Activated naive CD8-positive, alpha-beta T cell treated with anti-CD3 and anti-CD28 coated beads for 36 hours (primary cell): ENCODE measurements around the gene RNF26. TPM values are rescaled to one million over a fixed set of nuclear protein-coding genes. Genes with fewer than 3 reads are reported as not detected.

Experiments used
- DNase-seq: peaks from one replicate; pipeline ENCODE4 v3.0.0; 2021
- H3K27ac Mint-ChIP-seq: one replicate; pipeline ENCODE4 v1.8.0; 2022; ENCODE audit warnings: mild to moderate bottlenecking, moderate library complexity, mixed read lengths
- H3K27me3 Mint-ChIP-seq: one replicate; pipeline ENCODE4 v1.8.0; 2022; ENCODE audit warnings: mild to moderate bottlenecking, mixed read lengths
- H3K36me3 Mint-ChIP-seq: one replicate; pipeline ENCODE4 v1.8.0; 2021; ENCODE audit warnings: mild to moderate bottlenecking, mixed read lengths
- H3K4me1 Mint-ChIP-seq: one replicate; pipeline ENCODE4 v1.8.0; 2021; ENCODE audit warnings: mixed read lengths
- H3K4me3 Mint-ChIP-seq: one replicate; pipeline ENCODE4 v1.8.0; 2022; ENCODE audit warnings: mild to moderate bottlenecking, moderate library complexity, mixed read lengths
- H3K9me3 Mint-ChIP-seq: one replicate; pipeline ENCODE4 v1.8.0; 2022; ENCODE audit warnings: mixed read lengths
- total RNA-seq, 2 experiments: library from RNA; stranded (reverse); gene quantifications; one replicate each; pipeline ENCODE4 v1.2.3, GENCODE V29; 2021

RNF26 gene
- total RNA-seq, 2 experiments from 2014 or later = 31.8 to 33.0 TPM

DNA sequence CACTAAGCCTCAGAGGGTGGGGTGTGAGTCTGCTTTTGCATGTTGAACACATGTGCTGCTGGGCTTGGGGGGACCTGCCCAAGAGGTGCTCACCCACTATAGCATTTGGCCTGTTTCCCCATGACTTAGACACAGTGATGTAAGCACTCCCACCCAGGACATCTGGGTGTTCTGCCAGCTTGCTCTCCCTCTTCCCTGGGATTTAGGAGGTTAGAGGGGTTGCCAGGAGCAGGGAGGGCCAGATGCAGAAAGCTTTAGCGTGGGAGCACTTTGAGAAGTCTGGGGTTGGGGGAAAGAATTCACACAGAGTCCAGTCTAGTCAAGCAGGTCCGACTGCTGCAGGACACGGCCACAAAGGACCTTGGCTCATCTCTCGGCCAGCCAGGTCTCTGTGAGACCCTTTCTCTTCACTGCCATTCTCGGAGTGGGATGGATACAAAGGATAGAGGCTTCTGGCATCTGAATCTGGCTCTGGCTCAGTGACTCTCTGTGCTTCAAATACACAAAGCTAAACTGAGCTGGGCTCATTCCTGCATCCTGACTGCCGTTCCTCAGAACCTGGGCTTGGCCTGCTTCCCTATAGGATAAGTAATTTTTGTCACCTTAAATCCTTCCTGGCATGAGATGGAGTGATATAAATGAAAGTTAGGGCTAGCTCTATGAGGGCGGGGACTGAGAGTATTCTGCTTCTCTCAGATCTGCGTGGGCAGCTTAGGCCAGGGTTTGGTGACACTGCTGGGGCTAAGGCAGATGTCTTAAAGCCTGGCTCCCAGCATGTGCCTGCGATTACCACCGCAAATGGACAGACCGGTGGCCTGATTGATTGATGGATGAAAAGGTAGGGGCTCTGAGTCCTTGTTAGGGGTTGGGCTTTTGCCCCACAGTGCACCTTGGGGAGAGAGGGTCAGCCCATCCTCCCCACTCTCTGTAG is 32.6 kb downstream of the RNF26 start:
- no peak for DNase-seq
- no peak overlapping the region for H3K4me3 Mint-ChIP-seq
- H3K4me1 Mint-ChIP-seq = peaks cover 5% of the 10 kb centered on the region
- H3K36me3 Mint-ChIP-seq = no peaks in the 10 kb centered on the region
- H3K27me3 Mint-ChIP-seq = peaks cover 70% of the 10 kb centered on the region
- H3K27ac Mint-ChIP-seq = no peak overlapping the region
- H3K9me3 Mint-ChIP-seq = no peaks in the 10 kb centered on the region

DNA sequence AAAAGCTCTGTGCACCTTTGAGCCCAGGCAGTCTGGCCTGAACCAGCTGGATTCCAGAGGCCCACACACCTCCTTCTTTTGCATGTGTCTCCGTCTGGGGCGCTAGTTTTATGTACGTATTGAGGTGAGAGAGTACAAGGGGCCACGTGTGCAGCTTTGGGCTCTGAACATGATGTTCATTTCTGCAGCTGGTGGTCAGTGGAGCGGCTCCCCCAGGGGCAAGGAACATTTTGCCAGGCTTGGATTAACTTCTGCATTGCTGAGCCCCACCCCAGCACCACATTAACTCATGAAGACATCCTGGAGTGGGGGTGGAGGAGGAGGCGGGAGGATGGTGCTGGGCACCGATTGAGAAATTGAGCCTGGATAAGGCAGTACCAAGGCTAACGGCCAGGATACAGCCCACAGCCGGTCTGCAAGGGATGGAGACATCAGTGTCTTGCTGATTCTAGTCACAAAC is 33.4 kb downstream of the RNF26 start:
- no peak for DNase-seq
- Mint-ChIP-seq H3K4me1 (peaks cover 5% of the 10 kb centered on the region), H3K4me3 (no peak overlapping the region), H3K9me3 (no peaks in the 10 kb centered on the region), H3K36me3 (no peaks in the 10 kb centered on the region), H3K27ac (no peak overlapping the region), H3K27me3 (peaks cover 63% of the 10 kb centered on the region)

DNA sequence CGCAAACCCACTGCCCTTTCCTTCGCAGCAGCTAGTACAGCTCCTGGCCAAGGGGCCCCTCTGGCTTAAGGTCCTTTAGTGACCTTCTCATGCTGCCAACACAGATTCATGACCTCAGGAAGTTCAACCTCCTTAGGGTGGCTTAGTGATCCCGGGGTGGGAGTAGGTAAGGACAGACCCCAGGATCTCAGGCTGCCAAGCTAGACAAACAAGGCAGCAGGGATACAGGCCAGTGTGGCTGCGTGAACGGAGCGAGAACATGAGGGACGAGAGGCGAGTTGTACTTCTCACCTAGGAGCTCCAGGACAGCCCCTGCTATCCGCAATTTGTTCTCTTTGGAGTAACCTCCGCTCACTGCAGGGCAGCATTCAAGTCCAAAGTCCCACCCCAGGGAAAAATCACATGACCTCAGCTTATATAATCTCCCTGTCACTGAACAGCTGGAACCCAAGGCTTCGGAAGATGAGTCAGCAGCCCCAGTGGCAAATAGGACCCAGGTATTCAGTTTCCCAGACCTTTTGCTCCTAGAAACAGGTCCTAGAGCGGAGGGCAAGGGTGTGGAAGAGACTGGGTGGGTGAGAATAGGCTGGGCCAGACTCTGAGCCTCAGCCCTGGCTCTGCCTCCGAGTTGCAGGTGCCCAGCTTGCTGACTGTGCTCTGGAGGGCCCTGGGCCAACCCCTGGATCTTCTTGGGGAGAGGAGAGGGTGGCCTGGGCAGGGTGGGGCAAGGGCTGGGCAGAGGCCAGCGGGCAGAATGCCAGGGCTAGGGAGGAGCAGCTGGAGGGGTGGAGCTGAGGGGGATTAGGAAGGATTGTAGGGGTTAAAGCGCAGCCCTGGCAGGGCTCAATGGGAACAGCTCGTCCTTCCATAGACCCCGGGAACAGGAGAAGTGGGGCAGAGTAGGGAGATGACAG is 34.1 kb downstream of the RNF26 start:
- Mint-ChIP-seq H3K27me3 (peaks cover 56% of the 10 kb centered on the region), H3K36me3 (no peaks in the 10 kb centered on the region), H3K4me1 (peaks cover 5% of the 10 kb centered on the region), H3K4me3 (no peak overlapping the region), H3K27ac (no peak overlapping the region), H3K9me3 (no peaks in the 10 kb centered on the region)
- DNase-seq = no peak

- peaks cover 53% of the 10 kb centered on the region for H3K27me3 Mint-ChIP-seq
- no peak overlapping the region for H3K27ac Mint-ChIP-seq
- H3K4me1 Mint-ChIP-seq = peaks cover 10% of the 10 kb centered on the region
These were observed 35.0 kb downstream of the RNF26 start for GRCh38 chr11:119369132-119369925.

DNA sequence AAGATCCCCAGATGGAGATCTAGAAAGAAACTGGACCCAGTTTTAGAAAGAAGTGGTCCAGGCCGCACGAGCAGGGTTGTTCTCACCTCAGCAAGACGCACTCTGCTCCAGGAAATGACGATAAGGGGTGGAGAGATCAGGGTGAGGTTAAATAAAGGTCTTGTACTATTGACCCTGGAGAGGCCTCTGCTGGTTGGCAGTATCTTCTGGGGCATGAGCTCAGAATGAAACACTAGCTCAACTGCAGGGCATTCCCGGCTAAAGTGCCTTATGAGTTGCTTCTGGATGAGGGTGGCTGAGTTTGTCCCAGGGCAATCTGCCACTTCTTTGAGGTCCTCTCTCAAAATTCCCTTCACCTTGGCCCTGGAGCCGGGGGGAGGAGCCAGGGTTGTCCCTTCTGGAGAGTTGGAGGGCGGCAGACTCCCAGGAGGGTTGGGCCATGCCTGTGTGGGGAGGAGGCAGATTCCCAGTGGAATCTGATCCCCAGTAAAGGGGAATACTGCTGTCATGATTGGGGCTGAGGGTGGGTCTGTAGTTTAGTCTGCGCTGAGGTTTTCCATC is 36.2 kb downstream of the RNF26 start:
- Mint-ChIP-seq H3K36me3 (no peaks in the 10 kb centered on the region), H3K4me3 (no peak overlapping the region), H3K4me1 (peaks cover 5% of the 10 kb centered on the region), H3K27me3 (peaks cover 41% of the 10 kb centered on the region), H3K27ac (no peak overlapping the region), H3K9me3 (no peaks in the 10 kb centered on the region)
- no peak for DNase-seq

More at GRCh38 chr11:119369132-119369925, 35.0 kb downstream of the RNF26 start:
- H3K9me3 Mint-ChIP-seq = no peaks in the 10 kb centered on the region
- H3K36me3 Mint-ChIP-seq = no peaks in the 10 kb centered on the region
- H3K4me3 Mint-ChIP-seq = no peak overlapping the region
- DNase-seq = no peak

- Mint-ChIP-seq H3K9me3 (no peaks in the 10 kb centered on the region), H3K27ac (no peak overlapping the region), H3K4me3 (no peak overlapping the region), H3K4me1 (peaks cover 5% of the 10 kb centered on the region), H3K27me3 (peaks cover 35% of the 10 kb centered on the region), H3K36me3 (no peaks in the 10 kb centered on the region)
- DNase-seq = no peak
These were observed 36.8 kb downstream of the RNF26 start for GRCh38 chr11:119371067-119371601.

- no peak for DNase-seq
- Mint-ChIP-seq H3K27me3 (peaks cover 29% of the 10 kb centered on the region), H3K4me3 (no peak overlapping the region), H3K4me1 (peaks cover 5% of the 10 kb centered on the region), H3K27ac (no peak overlapping the region), H3K36me3 (no peaks in the 10 kb centered on the region), H3K9me3 (no peaks in the 10 kb centered on the region)
These were observed 37.5 kb downstream of the RNF26 start for GRCh38 chr11:119371778-119372182.

GRCh38 chr11:119372260-119373058 is 38.1 kb downstream of the RNF26 start:
- Mint-ChIP-seq H3K9me3 (no peaks in the 10 kb centered on the region), H3K36me3 (no peaks in the 10 kb centered on the region), H3K4me3 (no peak overlapping the region), H3K4me1 (peaks cover 5% of the 10 kb centered on the region), H3K27ac (no peak overlapping the region), H3K27me3 (peaks cover 22% of the 10 kb centered on the region)
- DNase-seq = no peak

DNA sequence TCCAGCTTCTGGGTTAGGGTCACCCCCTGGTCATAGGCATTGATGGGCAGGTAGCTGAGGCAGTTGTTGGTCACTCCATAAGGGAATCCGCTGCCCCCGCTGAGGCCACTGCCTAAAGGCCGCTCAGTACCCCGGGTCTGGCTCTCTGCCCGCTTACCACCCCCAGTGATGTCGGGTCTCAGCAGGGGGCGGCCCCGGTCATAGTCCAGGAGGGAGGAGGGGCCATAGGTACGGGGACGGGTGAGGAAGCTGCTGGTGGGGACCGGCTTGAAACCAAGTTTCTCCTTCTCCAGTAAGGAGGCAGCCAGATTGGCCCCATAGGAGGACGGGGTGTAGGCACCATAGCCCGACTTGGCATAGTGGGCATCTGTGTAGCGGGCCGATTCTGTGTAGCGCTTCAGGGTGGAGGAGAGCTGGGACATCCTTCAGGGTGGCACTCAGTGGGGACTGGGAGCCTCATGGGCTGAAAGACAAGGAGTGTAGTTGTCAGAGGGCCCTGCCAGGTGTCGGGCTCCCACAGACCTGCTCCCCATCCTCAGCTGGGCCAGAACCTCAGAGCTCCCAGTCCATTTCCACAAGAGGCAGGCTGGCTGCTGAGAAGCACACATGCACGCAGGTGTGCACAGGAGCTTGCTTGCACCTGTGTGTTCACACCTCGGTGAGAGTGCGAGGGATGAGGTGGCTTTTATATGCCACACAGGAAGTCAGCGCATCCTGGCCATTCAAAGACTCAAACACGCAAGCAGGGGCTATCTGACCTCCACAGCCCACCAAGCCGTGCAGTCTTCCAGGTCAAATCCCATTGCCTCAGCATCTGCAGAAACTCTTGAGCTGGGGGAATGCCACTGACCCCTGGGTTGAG is 39.0 kb downstream of the RNF26 start:
- no peak overlapping the region for H3K4me3 Mint-ChIP-seq
- peaks cover 16% of the 10 kb centered on the region for H3K27me3 Mint-ChIP-seq
- peaks cover 5% of the 10 kb centered on the region for H3K4me1 Mint-ChIP-seq
- no peak overlapping the region for H3K27ac Mint-ChIP-seq
- no peaks in the 10 kb centered on the region for H3K36me3 Mint-ChIP-seq
- DNase-seq = no peak
- H3K9me3 Mint-ChIP-seq = no peaks in the 10 kb centered on the region

DNA sequence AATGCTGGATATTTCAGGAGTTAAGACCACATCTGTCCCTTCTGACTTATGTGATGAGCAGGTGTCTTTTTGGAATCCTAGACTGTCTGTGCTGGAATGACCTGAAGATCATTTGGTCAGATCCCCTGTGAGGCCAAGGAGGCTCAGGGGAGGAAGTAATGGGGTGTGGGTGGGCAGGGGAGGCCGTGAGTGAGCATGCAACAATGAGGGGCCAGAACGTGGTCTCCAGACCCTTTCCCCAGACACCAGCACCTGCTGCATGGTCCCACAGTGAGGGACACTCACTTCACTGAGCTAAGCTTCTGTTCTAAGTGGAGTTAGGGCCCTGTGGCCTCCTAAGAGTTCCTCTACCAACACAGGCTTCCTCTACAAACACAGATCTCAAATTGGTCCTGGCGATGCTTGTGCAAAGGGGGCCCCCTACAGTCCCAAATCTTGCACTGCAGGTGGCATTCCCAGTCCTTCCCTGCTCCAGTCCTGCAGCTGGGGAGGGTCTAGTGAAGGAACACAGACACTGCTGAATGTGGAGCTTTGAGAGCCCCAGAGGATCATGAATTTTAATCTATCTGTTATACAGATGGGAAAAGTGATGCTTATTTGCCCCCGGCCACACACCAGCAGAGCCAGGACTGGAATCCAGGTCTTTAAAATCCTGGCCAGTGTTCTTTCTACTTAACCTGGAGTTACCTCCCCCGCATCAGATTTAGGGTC is 39.7 kb downstream of the RNF26 start:
- Mint-ChIP-seq H3K9me3 (no peaks in the 10 kb centered on the region), H3K36me3 (no peaks in the 10 kb centered on the region), H3K4me1 (peaks cover 5% of the 10 kb centered on the region), H3K27ac (no peak overlapping the region), H3K27me3 (peaks cover 10% of the 10 kb centered on the region), H3K4me3 (no peak overlapping the region)
- DNase-seq = peak; percentile 32

GRCh38 chr11:119374632-119375336 is 40.5 kb downstream of the RNF26 start:
- H3K4me3 Mint-ChIP-seq = no peak overlapping the region
- H3K27me3 Mint-ChIP-seq = peaks cover 5% of the 10 kb centered on the region
- no peaks in the 10 kb centered on the region for H3K9me3 Mint-ChIP-seq
- no peaks in the 10 kb centered on the region for H3K36me3 Mint-ChIP-seq
- DNase-seq = no peak
- H3K4me1 Mint-ChIP-seq = peaks cover 5% of the 10 kb centered on the region
- H3K27ac Mint-ChIP-seq = no peak overlapping the region
